Smooth muscle cell (in vitro differentiated cells): ENCODE results near the gene TCEAL5. TPM values are rescaled to one million over a fixed set of nuclear protein-coding genes. Genes with fewer than 3 reads are reported as not detected.

Experiments
- DNase-seq: peaks from one replicate; lab custom pipeline; 2025; ENCODE audit not compliant: unreplicated experiment; lab: John Stamatoyannopoulos, UW
- H2AFZ ChIP-seq: fragments of 200-600 bp; sonication (generic); 2 replicates; pipeline ENCODE4 v1.6.0; 2016; ENCODE audit warnings: antibody characterized with exemption, low read depth, mild to moderate bottlenecking
- H3F3A ChIP-seq: fragments of 200-600 bp; sonication (generic); 2 replicates; pipeline ENCODE4 v1.6.0; 2017; ENCODE audit warnings: antibody characterized with exemption, low read depth
- H3K27ac ChIP-seq: fragments of 200-600 bp; sonication (generic); 2 replicates; pipeline ENCODE4 v1.5.1; 2016; ENCODE audit warnings: low read depth, mild to moderate bottlenecking
- H3K27me3 ChIP-seq: fragments of 200-600 bp; sonication (generic); 2 replicates; pipeline ENCODE4 v1.6.1; 2016; ENCODE audit warnings: low read depth, mild to moderate bottlenecking
- H3K36me3 ChIP-seq: fragments of 200-600 bp; sonication (generic); 2 replicates; pipeline ENCODE4 v1.5.1; 2016; ENCODE audit warnings: low read depth
- H3K4me1 ChIP-seq: fragments of 200-600 bp; sonication (generic); 2 replicates; pipeline ENCODE4 v1.5.1; 2016; ENCODE audit warnings: low read depth
- H3K4me2 ChIP-seq: fragments of 200-600 bp; sonication (generic); 2 replicates; pipeline ENCODE4 v1.6.0; 2016; ENCODE audit warnings: mild to moderate bottlenecking
- H3K4me3 ChIP-seq: fragments of 200-600 bp; sonication (generic); 2 replicates; pipeline ENCODE4 v1.5.1; 2016; ENCODE audit warnings: mild to moderate bottlenecking
- H3K79me2 ChIP-seq: fragments of 200-600 bp; sonication (generic); 2 replicates; pipeline ENCODE4 v1.6.0; 2016; ENCODE audit warnings: low read depth, mild to moderate bottlenecking
- H3K9ac ChIP-seq: fragments of 200-600 bp; sonication (generic); 2 replicates; pipeline ENCODE4 v1.6.0; 2016; ENCODE audit warnings: low read depth
- H3K9me3 ChIP-seq: fragments of 200-600 bp; sonication (generic); replicated peaks from 2 replicates; pipeline ENCODE4 v1.5.1; 2016; ENCODE audit warnings: low read depth
- H4K20me1 ChIP-seq: fragments of 200-600 bp; sonication (generic); 2 replicates; pipeline ENCODE4 v1.6.0; 2016; ENCODE audit warnings: low read depth
- CTCF ChIP-seq: fragments of 200-600 bp; sonication (generic); IDR thresholded peaks from 2 replicates; pipeline ENCODE4 v1.5.1; 2017; ENCODE audit warnings: borderline replicate concordance, mild to moderate bottlenecking, antibody characterized with exemption; ENCODE audit not compliant: insufficient read depth, poor library complexity, severe bottlenecking
- WGBS: methylation state at CpG from one replicate; pipeline ENCODE4 v1.1.7; 2016; ENCODE audit warnings: low lambda C conversion rate; 5-methylcytosine and 5-hydroxymethylcytosine counted together
- polyA plus RNA-seq: library from polyadenylated mRNA; unstranded; fragments of >200 nt; fragmentation: Nextera tagmentation; extraction: Ambion mirVana; gene quantifications from 2 replicates; pipeline ENCODE4 v1.2.1, GENCODE V29; 2016
- total RNA-seq: library from RNA; depleted of rRNA; stranded (reverse); fragments of >200 nt; gene quantifications from 2 replicates; pipeline ENCODE4 v1.2.3, GENCODE V29; 2014

TCEAL5 gene
- total and polyA plus RNA-seq, 2 experiments from 2014 or later, result not detected

- Histone ChIP-seq H3K4me3 (no peak overlapping the region), H3F3A (no peaks in the 10 kb centered on the region), H3K27me3 (no peaks in the 10 kb centered on the region), H3K9ac (no peak overlapping the region), H4K20me1 (no peaks in the 10 kb centered on the region), H2AFZ (no peak overlapping the region), H3K79me2 (no peaks in the 10 kb centered on the region), H3K4me1 (peaks cover 6% of the 10 kb centered on the region), H3K4me2 (no peak overlapping the region), H3K36me3 (no peaks in the 10 kb centered on the region), H3K9me3 (no peaks in the 10 kb centered on the region), H3K27ac (no peak overlapping the region)
- TF ChIP-seq CTCF, result no peak
- DNase-seq, result no peak
Measured at GRCh38 chrX:103256651-103257050, 19.9 kb downstream of the TCEAL5 start.

- Histone ChIP-seq H3K9me3 (no peaks in the 10 kb centered on the region), H3K9ac (peak within 1 kb of the TSS; percentile 52), H3F3A (no peaks in the 10 kb centered on the region), H3K79me2 (no peaks in the 10 kb centered on the region), H3K27me3 (no peaks in the 10 kb centered on the region), H3K4me3 (peak within 1 kb of the TSS; percentile 85), H4K20me1 (no peaks in the 10 kb centered on the region), H3K4me2 (peak within 1 kb of the TSS; percentile 90), H3K27ac (peak within 1 kb of the TSS; percentile 81), H3K4me1 (peaks cover 6% of the 10 kb centered on the region), H2AFZ (peak within 1 kb of the TSS; percentile 81), H3K36me3 (no peaks in the 10 kb centered on the region)
- DNase-seq, result no peak
- no peak for TF ChIP-seq CTCF
- 41% methylated on average over 22 of the region's 22 CpGs for WGBS
Measured at GRCh38 chrX:103254921-103255493, 21.5 kb downstream of the TCEAL5 start, which contains the start of gene TCEAL8. Gene TCEAL8, minus strand, starts transcription at chrX:103255155. Its CDS starts 1,176 bp downstream, at chrX:103253979.

- Histone ChIP-seq H3K9ac (peak overlapping the region; percentile 52), H3K4me3 (peak overlapping the region; percentile 85), H3K79me2 (no peaks in the 10 kb centered on the region), H3K27me3 (no peaks in the 10 kb centered on the region), H3K36me3 (no peaks in the 10 kb centered on the region), H3F3A (no peaks in the 10 kb centered on the region), H3K4me2 (peak overlapping the region; percentile 90), H2AFZ (peak overlapping the region; percentile 81), H3K4me1 (peaks cover 6% of the 10 kb centered on the region), H4K20me1 (no peaks in the 10 kb centered on the region), H3K9me3 (no peaks in the 10 kb centered on the region), H3K27ac (peak overlapping the region; percentile 81)
- 35% methylated on average over 21 of the region's 22 CpGs for WGBS
- no peak for DNase-seq
- no peak for TF ChIP-seq CTCF
Measured at GRCh38 chrX:103254171-103254824, 22.3 kb downstream of the TCEAL5 start.
